PC-9 (cell line): ENCODE data around the gene ARPC1A. TPM values are rescaled to one million over a fixed set of nuclear protein-coding genes. Genes with fewer than 3 reads are reported as not detected.
"Not testable (repeated sequence)": the region's sequence is repeated elsewhere in the genome, so short reads cannot be mapped to it uniquely, and the experiment has no call there.

ENCODE experiments used
- BruUV-seq: library from RNA; stranded (reverse); fragments of 400-500 nt; replicated peaks from 2 replicates; lab custom pipeline; 2021; lab: Mats Ljungman, UMichigan
- CTCF ChIA-PET: fragments of 300-600 bp; sonication (Branson Sonifier 250); formaldehyde crosslinking; loops from one replicate; lab custom pipeline; 2022; ENCODE audit warnings: antibody characterized with exemption; lab: Charles Lee
- POLR2A ChIA-PET: fragments of 300-600 bp; sonication (Branson Sonifier 250); formaldehyde crosslinking; loops from one replicate; lab custom pipeline; 2022; ENCODE audit warnings: antibody characterized with exemption; ENCODE audit not compliant: unreplicated experiment; lab: Charles Lee
- DNase-seq, 2 experiments: peaks; one replicate each; pipeline versions ENCODE4 v3.0.0 to v3.0.0-alpha.2; 2015 to 2022; ENCODE audit warnings: mixed read lengths in 1 of 2
- H2AFZ ChIP-seq: fragments of 200-600 bp; sonication (generic); 2 replicates; pipeline ENCODE4 v1.8.1; 2017; ENCODE audit warnings: antibody characterized with exemption
- H3F3A ChIP-seq: fragments of 200-600 bp; sonication (generic); 2 replicates; pipeline ENCODE4 v1.8.1; 2017; ENCODE audit warnings: antibody characterized with exemption, mild to moderate bottlenecking, low read depth; ENCODE audit not compliant: insufficient read depth
- H3K27ac ChIP-seq: fragments of 200-600 bp; sonication (generic); 2 replicates; pipeline ENCODE4 v1.6.1; 2016; ENCODE audit warnings: mixed run types
- H3K27me3 ChIP-seq: fragments of 200-600 bp; sonication (generic); 2 replicates; pipeline ENCODE4 v1.6.1; 2016; ENCODE audit warnings: low read depth, mixed run types; ENCODE audit not compliant: insufficient read depth
- H3K36me3 ChIP-seq: fragments of 200-600 bp; sonication (generic); 2 replicates; pipeline ENCODE4 v1.6.1; 2016; ENCODE audit warnings: low read depth, mixed run types
- H3K4me1 ChIP-seq: fragments of 200-600 bp; sonication (generic); replicated peaks from 2 replicates; pipeline ENCODE4 v1.6.1; 2016; ENCODE audit warnings: mixed run types; ENCODE audit not compliant: insufficient read depth
- H3K4me2 ChIP-seq: fragments of 200-600 bp; sonication (generic); 2 replicates; pipeline ENCODE4 v1.6.1; 2017; ENCODE audit warnings: mixed run types
- H3K4me3 ChIP-seq: fragments of 200-600 bp; sonication (generic); 2 replicates; pipeline ENCODE4 v1.6.1; 2016; ENCODE audit warnings: mixed run types
- H3K79me2 ChIP-seq: fragments of 200-600 bp; sonication (generic); 2 replicates; pipeline ENCODE4 v1.6.1; 2017; ENCODE audit warnings: low read depth, mixed run types
- H3K9me2 ChIP-seq: fragments of 200-600 bp; sonication (generic); 2 replicates; pipeline ENCODE4 v1.8.1; 2017; ENCODE audit warnings: mild to moderate bottlenecking; ENCODE audit not compliant: insufficient read depth
- H3K9me3 ChIP-seq: fragments of 200-600 bp; sonication (generic); 2 replicates; pipeline ENCODE4 v1.8.1; 2016; ENCODE audit warnings: low read depth; ENCODE audit not compliant: insufficient read depth
- H4K20me1 ChIP-seq: fragments of 200-600 bp; sonication (generic); 2 replicates; pipeline ENCODE4 v1.8.1; 2017; ENCODE audit not compliant: insufficient read depth
- CTCF ChIP-seq: fragments of 200-600 bp; sonication (generic); conservative IDR thresholded peaks from 2 replicates; pipeline ENCODE4 v1.6.1; 2017; ENCODE audit warnings: mixed run types, antibody characterized with exemption, mild to moderate bottlenecking, moderate library complexity
- EZH2 ChIP-seq: fragments of 200-600 bp; sonication (generic); IDR thresholded peaks from 2 replicates; pipeline ENCODE4 v1.8.0; 2017; ENCODE audit warnings: antibody characterized with exemption, low read depth
- intact Hi-C: fragments of 100-400 bp; cut with micrococcal nuclease; formaldehyde crosslinking; loops from one replicate; pipeline ENCODE4 v1.10.0; 2022; ENCODE audit not compliant: unreplicated experiment
- total RNA-seq: library from RNA; stranded (reverse); gene quantifications from 2 replicates; pipeline ENCODE4 v1.2.3, GENCODE V29; 2021

Gene ARPC1A
- total RNA-seq, 1 experiment from 2014 or later, result 305 TPM

GRCh38 chr7:99344061-99344647 lies 18.5 kb downstream of the ARPC1A start:
- BruUV-seq, result no TSS peak
- Histone ChIP-seq H3K79me2 (peaks cover 4% of the 10 kb centered on the region; the same call in 1 of the 2 replicates), H3K27me3 (no peaks in the 10 kb centered on the region), H2AFZ (no peak overlapping the region), H4K20me1 (0 out of 2 replicates have a peak, but pooled peaks cover 4% of the 10 kb centered on the region), H3K4me3 (no peak overlapping the region), H3K4me2 (no peak overlapping the region), H3K9me2 (no peaks in the 10 kb centered on the region), H3K9me3 (no peaks in the 10 kb centered on the region), H3K4me1 (no peaks in the 10 kb centered on the region), H3K27ac (no peak overlapping the region), H3F3A (peaks cover 17% of the 10 kb centered on the region; the same call in 1 of the 2 replicates), H3K36me3 (peaks cover 58% of the 10 kb centered on the region)
- intact Hi-C loops, result no loop called here
- DNase-seq, result no peak
- POLR2A ChIA-PET, result no interaction called here
- TF ChIP-seq CTCF, result no peak
- no peak for TF ChIP-seq EZH2
- CTCF ChIA-PET, result no interaction called here

- intact Hi-C loops, H2AFZ ChIP-seq, H3K4me3 ChIP-seq, H3K4me1 ChIP-seq, H4K20me1 ChIP-seq, H3K79me2 ChIP-seq, H3K9me2 ChIP-seq, BruUV-seq, H3F3A ChIP-seq, H3K9me3 ChIP-seq, H3K4me2 ChIP-seq, POLR2A ChIA-PET, DNase-seq, H3K27ac ChIP-seq, H3K27me3 ChIP-seq: not testable (repeated sequence)
- CTCF ChIA-PET, result interaction anchor here (0.5 kb wide), 1 partner anchor 11 kb away, joined by 10 read pairs; no protein-coding TSS in a partner anchor
- H3K36me3 ChIP-seq, result peaks cover 24% of the 10 kb centered on the region
These were observed 24.9 kb downstream of the ARPC1A start for GRCh38 chr7:99350641-99351040.

- CTCF ChIA-PET, result no interaction called here
- intact Hi-C loops, result no loop called here
- H3K36me3 ChIP-seq, result peaks cover 20% of the 10 kb centered on the region
These were observed 26.5 kb downstream of the ARPC1A start for GRCh38 chr7:99352247-99352646.

More at GRCh38 chr7:99352247-99352646, 26.5 kb downstream of the ARPC1A start:
- Histone ChIP-seq H3F3A (peaks cover 2% of the 10 kb centered on the region; the same call in 1 of the 2 replicates), H3K4me1 (no peaks in the 10 kb centered on the region), H2AFZ (no peak overlapping the region), H3K27me3 (no peaks in the 10 kb centered on the region), H4K20me1 (0 out of 2 replicates have a peak, but pooled peaks cover 4% of the 10 kb centered on the region), H3K9me3 (no peaks in the 10 kb centered on the region), H3K27ac (no peak overlapping the region), H3K9me2 (no peaks in the 10 kb centered on the region), H3K79me2 (no peaks in the 10 kb centered on the region), H3K4me2 (no peak overlapping the region), H3K4me3 (no peak overlapping the region)
- no TSS peak for BruUV-seq
- no peak for TF ChIP-seq EZH2
- no peak for TF ChIP-seq CTCF
- no peak for DNase-seq
- POLR2A ChIA-PET, result no interaction called here
